GM12878 (cell line): Measurements from ENCODE around the gene TDRD3. TPM values are rescaled to one million over a fixed set of nuclear protein-coding genes. Genes with fewer than 3 reads are reported as not detected.

ENCODE experiments used
- ATAC-seq: fragments of 200-7000 bp; cut with Tn5 transposase; 3 replicates; pipeline ENCODE4 v1.9.1; 2020; ENCODE audit warnings: mild to moderate bottlenecking, moderate library complexity
- BruUV-seq: library from RNA; stranded (reverse); fragments of 400-500 nt; replicated peaks from 2 replicates; lab custom pipeline; 2021; lab: Mats Ljungman, UMichigan
- CTCF ChIA-PET: fragments of 300-600 bp; sonication (Branson Sonifier 250); formaldehyde crosslinking; extraction: SDS; loops from one replicate; lab custom pipeline; 2021; ENCODE audit warnings: inconsistent platforms; lab: Yijun Ruan, JAX
- POLR2A ChIA-PET: fragments of 350-600 bp; formaldehyde crosslinking; extraction: SDS; loops from one replicate; lab custom pipeline; 2021; ENCODE audit warnings: inconsistent platforms; lab: Charles Lee
- RAD21 ChIA-PET: fragments of 300-600 bp; sonication (Branson Sonifier 250); formaldehyde crosslinking; loops from one replicate; lab custom pipeline; 2023; ENCODE audit warnings: antibody characterized with exemption; ENCODE audit not compliant: unreplicated experiment; lab: Charles Lee
- SMC1A ChIA-PET: fragments of 300-600 bp; sonication (Branson Sonifier 250); formaldehyde crosslinking; loops from one replicate; lab custom pipeline; 2023; ENCODE audit not compliant: unreplicated experiment, uncharacterized antibody; lab: Charles Lee
- DNase-seq: peaks from one replicate; pipeline ENCODE4 v3.0.0-alpha.2; 2011; ENCODE audit warnings: low read depth, low spot score
- FAIRE-seq: peaks from 3 replicates; lab custom pipeline; 2011; peaks lifted over from hg19 to GRCh38; lab: Jason Lieb, UNC
- H2AFZ ChIP-seq: 2 replicates; pipeline ENCODE4 v1.6.0; 2011; ENCODE audit warnings: low read depth, low read length, control low read depth; ENCODE audit not compliant: control insufficient read depth
- H3K27ac ChIP-seq: 2 replicates; pipeline ENCODE4 v1.5.1; 2011; ENCODE audit warnings: control low read depth; ENCODE audit not compliant: control insufficient read depth, insufficient read depth
- H3K27me3 ChIP-seq, 2 experiments: replicated peaks in 1 of 2; 2 replicates each; pipeline versions ENCODE4 v1.6.0 to v1.6.1; 2011; ENCODE audit warnings: low read length in 1 of 2; ENCODE audit not compliant: control insufficient read depth in 2 of 2, insufficient read depth in 2 of 2
- H3K36me3 ChIP-seq, 2 experiments: 2 replicates each; pipeline ENCODE4 v1.5.1; 2011; ENCODE audit warnings: low read length in 1 of 2; ENCODE audit not compliant: control insufficient read depth in 2 of 2, insufficient read depth in 2 of 2
- H3K4me1 ChIP-seq: 2 replicates; pipeline ENCODE4 v1.6.1; 2011; ENCODE audit warnings: mild to moderate bottlenecking, low read length, moderate library complexity, mixed read lengths; ENCODE audit not compliant: control insufficient read depth, insufficient read depth
- H3K4me2 ChIP-seq: 2 replicates; pipeline ENCODE4 v1.6.0; 2011; ENCODE audit warnings: control low read depth; ENCODE audit not compliant: control insufficient read depth, insufficient read depth
- H3K4me3 ChIP-seq: fragments of 200-600 bp; sonication (generic); 2 replicates; pipeline ENCODE4 v1.5.1; 2016
- H3K79me2 ChIP-seq: 2 replicates; pipeline ENCODE4 v1.6.0; 2011; ENCODE audit warnings: low read length; ENCODE audit not compliant: control insufficient read depth, insufficient read depth
- H3K9ac ChIP-seq: 2 replicates; pipeline ENCODE4 v1.8.0; 2011; ENCODE audit warnings: low read length, control low read depth, mixed read lengths; ENCODE audit not compliant: control insufficient read depth, insufficient read depth
- H3K9me3 ChIP-seq: replicated peaks from 3 replicates; pipeline ENCODE4 v1.5.1; 2011; ENCODE audit warnings: mild to moderate bottlenecking, low read length; ENCODE audit not compliant: control insufficient read depth, insufficient read depth
- H4K20me1 ChIP-seq: 2 replicates; pipeline ENCODE4 v1.6.0; 2011; ENCODE audit not compliant: control insufficient read depth, insufficient read depth
- GABPA ChIP-seq: IDR thresholded peaks from 2 replicates; pipeline ENCODE4 v1.6.1; 2014; ENCODE audit warnings: antibody characterized with exemption, low read depth, mild to moderate bottlenecking, inconsistent platforms
- HCFC1 ChIP-seq: fragments of 150-350 bp; IDR thresholded peaks from 2 replicates; pipeline ENCODE4 v1.6.1; 2014; ENCODE audit warnings: low read length
- HDGF ChIP-seq: fragments of 450-650 bp; IDR thresholded peaks from 2 replicates; pipeline ENCODE4 v1.6.1; 2016; ENCODE audit warnings: antibody characterized with exemption
- IRF4 ChIP-seq: IDR thresholded peaks from 2 replicates; pipeline ENCODE4 v1.6.1; 2011; ENCODE audit warnings: low read depth, low read length
- JUNB ChIP-seq: IDR thresholded peaks from 2 replicates; pipeline ENCODE4 v1.6.1; 2016; ENCODE audit warnings: antibody characterized with exemption, mild to moderate bottlenecking
- NBN ChIP-seq: fragments of 450-650 bp; IDR thresholded peaks from 2 replicates; pipeline ENCODE4 v1.6.1; 2016
- PAX5 ChIP-seq: IDR thresholded peaks from 2 replicates; pipeline ENCODE4 v1.6.1; 2011; ENCODE audit warnings: low read depth, low read length, borderline replicate concordance
- RAD51 ChIP-seq: fragments of 450-650 bp; IDR thresholded peaks from 2 replicates; pipeline ENCODE4 v1.6.1; 2016; ENCODE audit warnings: moderate library complexity, mild to moderate bottlenecking, inconsistent platforms
- SREBF1 ChIP-seq: IDR thresholded peaks from 2 replicates; pipeline ENCODE4 v1.6.1; 2012; ENCODE audit warnings: mild to moderate bottlenecking, low read length
- SUZ12 ChIP-seq: fragments of 200-600 bp; sonication (generic); IDR thresholded peaks from one replicate; pipeline ENCODE4 v1.6.1; 2018; ENCODE audit warnings: antibody characterized with exemption, mild to moderate bottlenecking; ENCODE audit not compliant: unreplicated experiment
- WGBS: methylation state at CpG from one replicate; pipeline ENCODE4 v1.1.6; 2016; ENCODE audit warnings: low lambda C conversion rate; ENCODE audit not compliant: insufficient replicate concordance, insufficient coverage; ENCODE audit errors: missing lambda C conversion rate; 5-methylcytosine and 5-hydroxymethylcytosine counted together
- in situ Hi-C: fragments of 300-500 bp; cut with MboI; formaldehyde crosslinking; loops from 9 replicates; pipeline ENCODE4 v1.14.3; 2018; ENCODE audit warnings: mixed read lengths
- intact Hi-C: fragments of 100-400 bp; cut with micrococcal nuclease; formaldehyde crosslinking; loops from one replicate; pipeline ENCODE4 v1.14.2; 2022; ENCODE audit not compliant: unreplicated experiment
- polyA plus RNA-seq, 11 experiments: library from polyadenylated mRNA; depleted of rRNA in 4 of 11; unstranded in 6 of 11; stranded (reverse) in 5 of 11; fragments of >200 nt; fragmentation: Nextera tagmentation in 4 of 11; fragmentation: Illumina TruSeq in 1 of 11; extraction: Ambion mirVana in 4 of 11; extraction: Trizol in 1 of 11; gene quantifications; 1 replicate in 1 of 11; 2 replicates in 10 of 11; pipeline versions ENCODE4 v1.2.1 to v1.2.3, GENCODE V29; 2011 to 2016; ENCODE audit warnings: inconsistent platforms in 2 of 11, missing spikeins in 2 of 11, low read depth in 1 of 11
- total RNA-seq, 4 experiments: library from RNA; depleted of rRNA in 3 of 4; stranded (reverse); fragments of >200 nt in 3 of 4; fragmentation: Illumina TruSeq in 1 of 4; extraction: Trizol in 1 of 4; gene quantifications; 2 replicates each; pipeline versions ENCODE4 v1.2.1 to v1.2.3, GENCODE V29; 2013 to 2021
- TF ChIP-seq, protein P1 (sequence below): IDR thresholded peaks from 2 replicates; pipeline ENCODE4 v1.6.1; 2011; ENCODE audit warnings: low read depth, low read length, improper control_type of control experiment, borderline replicate concordance

Gene TDRD3
- total and polyA plus RNA-seq, 10 of the 15 experiments (the other 5 are each of a cell fraction or from before 2014, with no cell fraction given), result 8.4 to 27.9 (median 15.8) TPM

DNA sequence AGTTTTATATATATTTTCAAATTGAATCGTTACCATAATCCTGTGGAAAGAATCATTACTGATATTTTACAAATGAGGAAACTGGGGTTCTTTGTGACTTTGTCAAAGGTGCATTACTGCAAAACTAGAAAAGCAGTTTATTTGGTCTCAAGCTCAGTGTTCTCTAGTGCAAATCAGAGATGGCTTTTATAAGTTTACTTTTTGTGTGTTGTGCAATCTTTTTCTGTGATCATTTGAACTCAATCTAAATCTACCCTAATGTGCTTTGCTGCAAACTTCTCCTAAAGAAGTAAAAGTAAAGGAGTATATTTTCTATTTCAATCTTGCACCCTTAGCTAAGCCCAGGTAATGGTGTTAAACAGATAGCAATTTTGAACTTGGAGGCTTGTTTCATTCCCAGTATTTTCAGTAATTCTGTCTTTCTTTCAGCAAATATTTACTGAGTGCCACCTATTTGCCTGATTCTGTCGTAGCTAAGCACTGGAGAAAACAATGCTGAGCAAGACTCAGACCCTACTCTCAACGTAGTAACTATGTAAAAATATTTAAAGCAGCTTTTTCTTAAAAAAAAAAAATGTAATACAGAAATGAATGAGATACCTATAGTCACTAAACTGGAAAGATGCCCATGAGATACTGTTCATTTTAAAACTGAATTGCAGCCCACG is 124.0 kb downstream of the TDRD3 start:
- FAIRE-seq (no peak), ATAC-seq (no peak), DNase-seq (no peak)
- no TSS peak for BruUV-seq
- no peaks in the 10 kb centered on the region for H3K79me2 ChIP-seq
- ChIA-PET RAD21 (no interaction called here), SMC1A (interaction anchor here (0.6 to 1.4 kb wide), 2 partner anchors 823 to 889 kb away, joined by 3 read pairs; no protein-coding TSS in a partner anchor), CTCF (no interaction called here), POLR2A (interaction anchor here (0.5 kb wide), 1 partner anchor 636 kb away, joined by 7 read pairs; no protein-coding TSS in a partner anchor)
- intact Hi-C loops (no loop called here), in situ Hi-C loops (no loop called here)
- no peaks in the 10 kb centered on the region for H3K4me1 ChIP-seq
- H3K36me3 ChIP-seq, result no peaks in the 10 kb centered on the region; a peak in 1 of 4 replicates
- TF ChIP-seq PAX5 (no peak), NBN (no peak), HCFC1 (no peak), JUNB (no peak), HDGF (no peak), IRF4 (no peak), RAD51 (no peak), SREBF1 (no peak), GABPA (no peak), SUZ12 (no peak)
- TF ChIP-seq, protein P1, sequence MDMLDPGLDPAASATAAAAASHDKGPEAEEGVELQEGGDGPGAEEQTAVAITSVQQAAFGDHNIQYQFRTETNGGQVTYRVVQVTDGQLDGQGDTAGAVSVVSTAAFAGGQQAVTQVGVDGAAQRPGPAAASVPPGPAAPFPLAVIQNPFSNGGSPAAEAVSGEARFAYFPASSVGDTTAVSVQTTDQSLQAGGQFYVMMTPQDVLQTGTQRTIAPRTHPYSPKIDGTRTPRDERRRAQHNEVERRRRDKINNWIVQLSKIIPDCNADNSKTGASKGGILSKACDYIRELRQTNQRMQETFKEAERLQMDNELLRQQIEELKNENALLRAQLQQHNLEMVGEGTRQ, result no peak
- no peak overlapping the region for H2AFZ ChIP-seq
- H3K9me3 ChIP-seq, result no peaks in the 10 kb centered on the region
- H4K20me1 ChIP-seq, result no peaks in the 10 kb centered on the region
- 89% methylated on average over 4 of the region's 4 CpGs for WGBS
- H3K27me3 ChIP-seq, result no peaks in the 10 kb centered on the region
- H3K27ac ChIP-seq, result no peak overlapping the region
- no peak overlapping the region for H3K4me2 ChIP-seq
- H3K4me3 ChIP-seq, result no peak overlapping the region
- H3K9ac ChIP-seq, result no peak overlapping the region
